Midbrain (tissue), 1 donor: ENCODE data around the gene GSC.
"Not testable (repeated sequence)": the region's sequence is repeated elsewhere in the genome, so short reads cannot be mapped to it uniquely, and the experiment has no call there.

ENCODE experiments used
- DNase-seq: peaks from one replicate; lab custom pipeline; 2025; lab: John Stamatoyannopoulos, UW

GSC gene

GRCh38 chr14:94771906-94772490 is 2.1 kb upstream of the GSC start:
- no peak for DNase-seq

DNA sequence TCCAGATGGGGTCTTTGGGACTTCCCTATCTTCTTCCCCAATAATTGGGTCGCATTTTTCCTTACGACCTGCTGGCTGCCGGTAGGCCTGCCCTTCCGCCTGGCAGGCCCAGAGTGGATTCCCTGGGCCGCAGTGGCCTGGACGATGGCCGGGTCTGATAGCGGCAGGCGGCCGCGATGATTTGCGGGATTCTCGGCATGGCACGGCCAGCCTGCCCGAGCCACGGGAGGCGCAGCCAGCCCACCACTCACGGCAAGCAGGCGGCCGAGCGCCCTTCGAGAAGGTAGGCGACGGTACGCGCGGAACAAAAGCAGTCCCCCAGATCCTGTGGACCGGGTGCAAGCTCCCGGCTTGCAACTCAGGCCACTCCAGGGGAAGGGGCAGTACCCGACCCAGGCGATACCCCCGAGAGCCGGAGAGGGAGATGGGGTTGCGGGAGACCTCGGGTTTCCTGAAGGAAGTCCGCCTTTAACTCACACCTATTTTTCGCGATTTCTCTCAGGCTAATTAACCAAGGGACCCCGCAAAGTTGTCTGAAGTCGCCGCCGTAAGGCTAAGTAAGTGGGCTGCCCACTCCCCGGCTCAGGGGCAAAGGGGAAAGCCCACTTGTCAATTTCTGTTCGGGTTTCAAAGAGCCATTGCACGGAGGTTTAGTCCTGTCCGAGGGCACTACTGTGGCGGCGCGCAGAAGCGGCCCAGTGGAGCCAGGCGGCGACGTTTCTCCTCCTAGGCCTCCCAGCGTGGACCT is 1.4 kb upstream of the GSC start:
- no peak for DNase-seq

GRCh38 chr14:94770815-94771157 is 873 bp upstream of the GSC start:
- DNase-seq: no peak

DNA sequence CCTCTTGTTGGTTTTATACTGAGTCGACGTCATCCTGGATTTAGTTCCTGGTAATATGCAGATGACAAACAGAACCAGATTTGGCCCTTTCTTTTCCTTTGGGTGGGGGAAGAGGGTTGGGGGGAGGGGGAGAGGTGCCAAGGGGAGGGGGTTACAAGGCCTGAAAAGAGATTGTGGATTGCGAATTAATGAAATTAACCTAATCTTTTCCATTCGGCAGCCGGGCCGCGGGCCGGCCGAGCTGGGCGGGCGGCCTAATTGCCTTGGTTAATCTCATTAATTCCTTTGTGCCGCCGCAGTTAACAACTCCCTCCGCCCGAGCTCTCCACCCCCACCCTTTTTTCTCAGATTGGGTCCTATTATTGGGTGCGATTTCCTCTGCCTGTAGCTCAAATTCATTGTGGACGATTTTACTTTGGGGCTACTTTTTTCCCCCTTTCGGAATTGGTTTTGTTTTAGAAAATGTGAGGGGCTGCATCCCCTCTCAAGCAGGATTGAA is 387 bp upstream of the GSC start:
- DNase-seq: no peak

- no peak for DNase-seq
Measured at GRCh38 chr14:94768521-94769390, 1.2 kb downstream of the GSC start.

GRCh38 chr14:94768141-94768520 is 1.8 kb downstream of the GSC start:
- no peak for DNase-seq

DNA sequence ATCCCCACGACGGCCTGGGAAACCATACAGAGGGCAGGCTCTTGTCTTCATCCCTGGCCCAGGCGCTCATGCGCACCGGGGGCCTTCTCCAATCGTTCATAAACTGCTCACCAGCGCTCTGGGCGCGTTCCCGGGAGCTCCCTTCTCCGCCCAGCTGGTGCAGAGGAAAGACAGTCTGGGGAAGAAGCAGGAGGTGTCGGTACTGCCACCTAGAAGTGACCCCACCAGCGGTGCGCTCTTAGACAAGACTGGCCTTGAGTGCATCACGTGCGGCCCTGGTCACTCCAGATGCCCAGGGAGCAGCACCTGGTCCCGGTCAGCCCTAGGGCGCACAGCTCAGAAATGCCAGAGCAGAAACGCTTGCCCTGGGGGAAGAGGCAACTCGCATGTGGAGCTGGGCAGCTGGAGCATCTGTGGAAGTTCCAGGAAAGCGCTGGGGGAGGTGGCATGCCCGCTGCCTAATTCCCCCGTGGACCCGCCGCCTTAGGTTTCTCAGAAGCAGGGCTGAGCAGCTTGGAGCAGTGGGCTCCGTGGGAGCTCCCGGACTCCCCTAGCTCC is 2.5 kb downstream of the GSC start:
- DNase-seq: no peak

- DNase-seq: no peak
Measured at GRCh38 chr14:94764573-94764972, 5.3 kb downstream of the GSC start.

DNA sequence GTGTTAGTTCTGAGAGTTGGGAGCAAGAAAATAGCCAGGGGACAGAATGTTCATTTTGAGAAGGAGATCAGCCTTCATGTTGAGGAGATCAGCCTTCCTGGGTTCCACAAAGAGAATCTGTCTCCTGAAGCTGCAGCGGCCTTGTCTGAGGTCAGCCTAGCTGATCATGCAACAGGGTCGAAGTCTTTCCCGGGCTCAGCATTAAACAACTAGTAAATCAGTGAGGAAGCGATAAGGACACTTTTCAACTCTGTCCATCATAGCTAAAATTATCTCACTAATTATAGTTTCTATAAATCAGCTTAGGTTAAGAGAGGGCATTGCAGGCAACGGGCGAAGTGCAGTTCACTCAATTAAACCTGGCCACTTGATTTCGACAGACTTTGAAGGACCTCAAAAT is 7.5 kb downstream of the GSC start:
- no peak for DNase-seq

GRCh38 chr14:94761997-94762377 is 7.9 kb downstream of the GSC start:
- DNase-seq: no peak

GRCh38 chr14:94761348-94761996 is 8.4 kb downstream of the GSC start:
- no peak for DNase-seq

GRCh38 chr14:94756310-94756882 is 13.5 kb downstream of the GSC start:
- DNase-seq: no peak

DNA sequence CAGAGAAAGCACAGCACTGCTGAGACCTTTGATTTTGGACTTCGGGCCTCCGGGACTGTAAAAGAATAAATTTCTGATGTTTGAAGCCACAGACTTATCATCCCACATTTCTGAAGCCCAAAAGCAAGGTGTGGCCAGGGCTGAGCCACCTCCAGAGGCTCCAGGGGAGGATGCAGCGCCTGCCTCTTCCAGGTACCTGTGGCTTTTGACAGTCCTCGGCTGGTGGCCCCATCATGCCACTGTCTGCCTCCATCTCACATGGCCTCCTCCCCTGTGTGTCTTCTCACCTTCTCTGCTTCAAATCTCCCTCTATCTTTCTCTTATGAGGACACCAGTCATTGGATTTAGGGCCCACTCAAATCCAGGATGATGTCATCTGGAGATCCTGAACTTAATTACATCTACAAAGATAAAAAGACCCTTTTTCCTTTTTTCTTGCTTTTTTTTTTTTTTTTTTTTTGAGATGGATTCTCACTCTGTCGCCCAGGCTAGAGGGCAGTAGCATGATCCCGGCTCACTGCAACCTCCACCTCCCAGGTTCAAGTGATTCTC is 15.4 kb downstream of the GSC start:
- DNase-seq: no peak

GRCh38 chr14:94752591-94753436 is 17.1 kb downstream of the GSC start:
- DNase-seq: no peak

GRCh38 chr14:94751956-94752355 is 18.0 kb downstream of the GSC start:
- DNase-seq: no peak

DNA sequence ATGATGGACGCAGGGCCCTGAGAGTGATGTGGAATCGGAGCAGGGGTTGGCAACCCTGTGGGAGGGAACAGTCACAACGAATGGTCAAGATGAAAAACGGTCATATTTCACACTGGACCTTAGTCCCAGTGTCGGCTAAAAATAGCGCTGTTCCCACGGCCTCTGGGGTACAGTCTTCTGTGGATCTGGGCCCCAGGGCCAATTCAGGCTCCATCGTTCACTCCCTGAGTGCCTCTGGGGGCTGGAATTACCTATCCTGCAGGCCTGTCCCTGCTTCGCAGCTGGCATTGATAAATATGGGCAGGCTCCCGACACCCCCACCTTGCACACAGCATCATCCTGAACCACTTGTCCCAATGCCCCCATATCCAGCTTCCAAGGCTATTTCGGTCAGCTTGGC is 18.6 kb downstream of the GSC start:
- DNase-seq: no peak

GRCh38 chr14:94750371-94750770 is 19.5 kb downstream of the GSC start:
- no peak for DNase-seq

DNA sequence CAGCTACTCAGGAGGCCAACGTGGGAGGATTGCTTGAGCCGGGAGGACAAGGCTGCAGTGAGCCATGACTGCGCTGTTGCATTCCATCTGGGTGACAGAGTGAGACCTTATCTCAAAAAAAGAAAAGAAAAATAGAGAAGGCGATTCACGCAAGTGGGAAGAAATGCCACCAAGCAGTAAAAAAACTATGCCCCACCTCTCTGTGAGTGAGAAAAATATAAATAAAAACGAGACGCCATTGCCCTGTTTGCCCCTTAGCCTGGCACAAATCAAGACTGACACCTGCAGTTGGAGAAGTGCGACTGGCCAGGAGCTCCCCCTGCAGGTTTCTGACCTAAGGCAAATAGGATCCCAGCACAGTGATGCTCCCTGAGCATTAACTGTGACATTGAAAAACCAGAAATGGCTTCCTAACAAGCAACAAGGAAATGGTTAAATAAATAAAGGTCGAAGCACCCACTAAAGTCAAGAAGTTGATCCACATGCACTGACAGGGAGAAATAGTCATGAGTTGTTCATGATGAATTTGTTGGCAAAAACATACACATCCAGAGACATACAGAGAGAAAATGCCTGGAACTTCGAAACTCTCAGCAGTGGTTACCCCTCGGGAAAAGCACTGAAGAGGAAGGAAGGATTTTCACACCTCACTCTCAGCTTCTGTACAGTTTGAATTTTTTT is 21.1 kb downstream of the GSC start:
- peak; percentile 1 for DNase-seq

- no peak for DNase-seq
Measured at GRCh38 chr14:94747739-94748138, 22.2 kb downstream of the GSC start.

DNA sequence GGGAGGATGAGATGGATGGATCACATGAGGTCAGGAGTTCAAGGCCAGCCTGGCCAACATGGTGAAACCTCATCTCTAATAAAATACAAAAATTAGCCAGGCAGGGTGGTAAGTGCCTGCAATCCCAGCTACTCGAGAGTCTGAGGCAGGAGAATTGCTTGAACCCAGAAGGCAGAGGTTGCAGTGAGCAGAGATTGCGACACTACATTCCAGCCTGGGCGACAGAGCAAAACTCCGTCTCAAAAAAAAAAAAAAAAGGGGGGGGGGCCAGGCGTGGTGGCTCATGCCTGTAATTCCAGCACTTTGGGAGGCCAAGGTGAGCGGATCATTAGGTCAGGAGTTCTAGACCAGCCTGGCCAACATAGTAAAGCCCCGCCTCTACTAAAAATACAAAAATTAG is 22.8 kb downstream of the GSC start:
- DNase-seq: not testable (repeated sequence)
